ENCODE results near the gene PSORS1C2. TPM values are rescaled to one million over a fixed set of nuclear protein-coding genes. Genes with fewer than 3 reads are reported as not detected.

Gene PSORS1C2
- total and polyA plus RNA-seq, 2 donors (not counting 3 experiments of a cell fraction or from before 2014, with no cell fraction given): not detected

DNA sequence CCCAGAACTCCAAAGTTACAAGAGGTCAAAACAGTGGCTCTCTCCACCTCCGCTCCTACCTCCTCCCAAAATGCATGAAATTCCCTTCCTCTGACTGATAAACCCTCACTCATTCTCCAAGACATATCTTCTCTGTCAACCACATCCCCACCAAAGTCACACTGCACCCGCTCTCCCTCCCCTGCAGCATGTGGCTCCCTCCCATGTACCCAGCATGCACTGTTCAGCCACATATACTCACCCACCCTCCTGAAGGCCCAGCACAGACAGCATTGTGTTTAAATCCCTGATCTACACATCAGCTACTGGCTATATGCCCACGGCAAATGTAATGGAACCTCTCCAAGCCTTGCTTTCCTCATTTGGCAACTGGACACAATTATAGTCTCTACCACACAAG, 37.1 kb upstream of the PSORS1C2 start:
- H3K27me3 ChIP-seq (ENCODE audit: control insufficient read depth in 2 of 2, insufficient read depth in 2 of 2, low read length in 2 of 2): no peaks in the 10 kb centered on the region
- H3K79me2 ChIP-seq (ENCODE audit: control insufficient read depth, insufficient read depth, low read length): no peaks in the 10 kb centered on the region
- no TSS peak for BruUV-seq (replicated peaks)
- H3K4me2 ChIP-seq (ENCODE audit: insufficient read depth, low read length): no peak overlapping the region
- H3K9me1 ChIP-seq (replicated peaks; ENCODE audit: control insufficient read depth, extremely low read depth, insufficient read depth, low read length): no peaks in the 10 kb centered on the region
- no peaks in the 10 kb centered on the region for H3K9me3 ChIP-seq (replicated peaks; ENCODE audit: control insufficient read depth, insufficient read depth, low read length)
- H4K20me1 ChIP-seq (replicated peaks; ENCODE audit: control insufficient read depth, extremely low read depth, insufficient read depth, low read length): no peaks in the 10 kb centered on the region
- FAIRE-seq (no peak), DNase-seq (ENCODE audit: low read depth, low spot score) (no peak)
- intact Hi-C loops (cut with micrococcal nuclease) (no loop called here), dilution Hi-C loops (cut with MboI; ENCODE audit: extremely low pct_ligation_motif_present, low sequenced_read_pairs) (no loop called here)
- H3K4me1 ChIP-seq (ENCODE audit: control insufficient read depth, extremely low read depth, insufficient read depth, low read length): peaks cover 6% of the 10 kb centered on the region
- TF ChIP-seq POLR2A (IDR thresholded peaks at IDR 0.05; ENCODE audit: low read depth, low read length) (no peak), POLR2AphosphoS5 (IDR thresholded peaks at IDR 0.05; ENCODE audit: insufficient read depth, low read depth, low read length) (no peak), FOS (IDR thresholded peaks at IDR 0.05; ENCODE audit: borderline replicate concordance, insufficient read depth, low read length) (no peak), GATA2 (IDR thresholded peaks at IDR 0.05; ENCODE audit: insufficient read depth, insufficient read length, low read depth, low read length) (no peak)
- TF ChIP-seq, protein P1, sequence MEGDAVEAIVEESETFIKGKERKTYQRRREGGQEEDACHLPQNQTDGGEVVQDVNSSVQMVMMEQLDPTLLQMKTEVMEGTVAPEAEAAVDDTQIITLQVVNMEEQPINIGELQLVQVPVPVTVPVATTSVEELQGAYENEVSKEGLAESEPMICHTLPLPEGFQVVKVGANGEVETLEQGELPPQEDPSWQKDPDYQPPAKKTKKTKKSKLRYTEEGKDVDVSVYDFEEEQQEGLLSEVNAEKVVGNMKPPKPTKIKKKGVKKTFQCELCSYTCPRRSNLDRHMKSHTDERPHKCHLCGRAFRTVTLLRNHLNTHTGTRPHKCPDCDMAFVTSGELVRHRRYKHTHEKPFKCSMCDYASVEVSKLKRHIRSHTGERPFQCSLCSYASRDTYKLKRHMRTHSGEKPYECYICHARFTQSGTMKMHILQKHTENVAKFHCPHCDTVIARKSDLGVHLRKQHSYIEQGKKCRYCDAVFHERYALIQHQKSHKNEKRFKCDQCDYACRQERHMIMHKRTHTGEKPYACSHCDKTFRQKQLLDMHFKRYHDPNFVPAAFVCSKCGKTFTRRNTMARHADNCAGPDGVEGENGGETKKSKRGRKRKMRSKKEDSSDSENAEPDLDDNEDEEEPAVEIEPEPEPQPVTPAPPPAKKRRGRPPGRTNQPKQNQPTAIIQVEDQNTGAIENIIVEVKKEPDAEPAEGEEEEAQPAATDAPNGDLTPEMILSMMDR (IDR thresholded peaks at IDR 0.05; ENCODE audit: extremely low read depth in 1 of 2, insufficient read depth in 1 of 2, low read depth in 1 of 2, low read length in 2 of 2): no peak
- H3K36me3 ChIP-seq (ENCODE audit: control insufficient read depth in 2 of 2, extremely low read depth in 1 of 2, insufficient read depth in 2 of 2, low read length in 2 of 2): no peaks in the 10 kb centered on the region
- no peak overlapping the region for H2AFZ ChIP-seq (ENCODE audit: low read depth, low read length)
- no peak overlapping the region for H3K9ac ChIP-seq (replicated peaks; ENCODE audit: extremely low read depth, insufficient read depth, low read length)
- H3K27ac ChIP-seq (ENCODE audit: insufficient read depth, low read depth, low read length): no peak overlapping the region
- POLR2A ChIA-PET: no interaction called here
- CTCF ChIA-PET: interaction anchor here (1.1 kb wide), 1 partner anchor 39 kb away, joined by 4 read pairs; no protein-coding TSS in a partner anchor
- no peak overlapping the region for H3K4me3 ChIP-seq (replicated peaks in 1 of 3; ENCODE audit: insufficient read depth in 1 of 3, low read depth in 1 of 3, low read length in 3 of 3)

DNA sequence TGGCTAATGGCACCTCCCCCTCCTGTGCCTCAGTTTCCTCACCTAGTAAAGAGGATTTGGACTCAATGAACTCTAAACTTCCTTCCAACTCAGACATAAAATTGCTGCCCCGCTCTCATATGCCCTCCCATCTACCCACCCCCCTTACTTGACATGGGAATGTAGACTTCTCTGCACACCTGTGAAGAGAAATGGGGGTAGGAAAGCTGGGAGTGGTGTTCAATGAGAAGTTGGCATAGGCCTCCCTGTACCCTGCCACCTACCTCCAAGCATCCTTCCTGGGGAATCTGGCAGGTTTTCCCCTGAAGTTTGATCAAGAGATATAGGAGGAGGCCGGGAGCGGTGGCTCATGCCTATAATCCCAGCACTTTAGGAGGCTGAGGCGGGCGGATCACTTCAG, 35.5 kb upstream of the PSORS1C2 start:
- ChIA-PET POLR2A (no interaction called here), CTCF (no interaction called here)
- no peak overlapping the region for H3K9ac ChIP-seq (replicated peaks; ENCODE audit: extremely low read depth, insufficient read depth, low read length)
- H3K27me3 ChIP-seq (ENCODE audit: control insufficient read depth in 2 of 2, insufficient read depth in 2 of 2, low read length in 2 of 2): no peaks in the 10 kb centered on the region
- no peak overlapping the region for H3K4me3 ChIP-seq (replicated peaks in 1 of 3; ENCODE audit: insufficient read depth in 1 of 3, low read depth in 1 of 3, low read length in 3 of 3)
- no peaks in the 10 kb centered on the region for H3K79me2 ChIP-seq (ENCODE audit: control insufficient read depth, insufficient read depth, low read length)
- H3K9me1 ChIP-seq (replicated peaks; ENCODE audit: control insufficient read depth, extremely low read depth, insufficient read depth, low read length): no peaks in the 10 kb centered on the region
- no peaks in the 10 kb centered on the region for H3K36me3 ChIP-seq (ENCODE audit: control insufficient read depth in 2 of 2, extremely low read depth in 1 of 2, insufficient read depth in 2 of 2, low read length in 2 of 2)
- H3K9me3 ChIP-seq (replicated peaks; ENCODE audit: control insufficient read depth, insufficient read depth, low read length): no peaks in the 10 kb centered on the region
- no peak overlapping the region for H2AFZ ChIP-seq (ENCODE audit: low read depth, low read length)
- H3K4me2 ChIP-seq (ENCODE audit: insufficient read depth, low read length): no peak overlapping the region
- intact Hi-C loops (cut with micrococcal nuclease) (no loop called here), dilution Hi-C loops (cut with MboI; ENCODE audit: extremely low pct_ligation_motif_present, low sequenced_read_pairs) (no loop called here)
- DNase-seq (ENCODE audit: low read depth, low spot score) (no peak), FAIRE-seq (no peak)
- H4K20me1 ChIP-seq (replicated peaks; ENCODE audit: control insufficient read depth, extremely low read depth, insufficient read depth, low read length): no peaks in the 10 kb centered on the region
- H3K27ac ChIP-seq (ENCODE audit: insufficient read depth, low read depth, low read length): no peak overlapping the region
- peaks cover 6% of the 10 kb centered on the region for H3K4me1 ChIP-seq (ENCODE audit: control insufficient read depth, extremely low read depth, insufficient read depth, low read length)
- no TSS peak for BruUV-seq (replicated peaks)
- no peak for TF ChIP-seq MYC (IDR thresholded peaks at IDR 0.05; ENCODE audit: low read depth, low read length)
- TF ChIP-seq, protein P1 (IDR thresholded peaks at IDR 0.05; ENCODE audit: extremely low read depth in 1 of 2, insufficient read depth in 1 of 2, low read depth in 1 of 2, low read length in 2 of 2): no peak
- TF ChIP-seq EZH2 (IDR thresholded peaks at IDR 0.05; ENCODE audit: borderline replicate concordance, low read depth, low read length, severe bottlenecking): no peak
- TF ChIP-seq GATA2 (IDR thresholded peaks at IDR 0.05; ENCODE audit: insufficient read depth, insufficient read length, low read depth, low read length): no peak
- TF ChIP-seq, protein P2, sequence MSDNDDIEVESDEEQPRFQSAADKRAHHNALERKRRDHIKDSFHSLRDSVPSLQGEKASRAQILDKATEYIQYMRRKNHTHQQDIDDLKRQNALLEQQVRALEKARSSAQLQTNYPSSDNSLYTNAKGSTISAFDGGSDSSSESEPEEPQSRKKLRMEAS (IDR thresholded peaks at IDR 0.05; ENCODE audit: insufficient read depth, insufficient read length): no peak
- TF ChIP-seq FOS (IDR thresholded peaks at IDR 0.05; ENCODE audit: borderline replicate concordance, insufficient read depth, low read length): no peak
- no peak for TF ChIP-seq POLR2AphosphoS5 (IDR thresholded peaks at IDR 0.05; ENCODE audit: insufficient read depth, low read depth, low read length)
- no peak for TF ChIP-seq POLR2A (IDR thresholded peaks at IDR 0.05; ENCODE audit: low read depth, low read length)
- TF ChIP-seq JUN (IDR thresholded peaks at IDR 0.05; ENCODE audit: borderline replicate concordance, insufficient read depth, insufficient read length, low read depth): no peak
